Thyroid gland (tissue), 4 donors: ENCODE data around the gene ACLY. TPM values are rescaled to one million over a fixed set of nuclear protein-coding genes. Genes with fewer than 3 reads are reported as not detected.
"Not testable (repeated sequence)": the region's sequence is repeated elsewhere in the genome, so short reads cannot be mapped to it uniquely, and the experiment has no call there.

Experiments
- DNase-seq, 2 donors: peaks; one replicate each; pipeline ENCODE4 v3.0.0-alpha.2; 2019
- H3K27ac ChIP-seq, 3 donors: fragments of 200-600 bp; sonication (generic); 1 replicate in 2 of 3; 2 replicates in 1 of 3; pipeline ENCODE4 v1.5.1; 2016 to 2019; ENCODE audit warnings: mild to moderate bottlenecking in 1 of 3, moderate library complexity in 1 of 3
- H3K27me3 ChIP-seq: fragments of 200-600 bp; sonication (generic); one replicate; pipeline ENCODE4 v1.5.1; 2019
- H3K36me3 ChIP-seq, 2 donors: fragments of 200-600 bp; sonication (generic); one replicate each; pipeline ENCODE4 v1.5.1; 2016 to 2019
- H3K4me1 ChIP-seq, 2 donors: fragments of 200-600 bp; sonication (generic); one replicate each; pipeline ENCODE4 v1.5.1; 2017 to 2019
- H3K4me3 ChIP-seq, 3 donors: fragments of 200-600 bp; sonication (generic); replicated peaks in 1 of 3; 1 replicate in 2 of 3; 2 replicates in 1 of 3; pipeline ENCODE4 v1.5.1; 2016; ENCODE audit warnings: mild to moderate bottlenecking in 1 of 3
- H3K9me3 ChIP-seq: fragments of 200-600 bp; sonication (generic); one replicate; pipeline ENCODE4 v1.5.1; 2017
- POLR2A ChIP-seq, 2 donors: fragments of 450-650 bp; IDR thresholded peaks; one replicate each; pipeline ENCODE4 v1.6.1; 2017; ENCODE audit warnings: antibody characterized with exemption in 2 of 2, mild to moderate bottlenecking in 2 of 2, moderate library complexity in 1 of 2
- WGBS, 2 donors: methylation state at CpG; one replicate each; pipeline ENCODE4 v1.1.5; 2017; 5-methylcytosine and 5-hydroxymethylcytosine counted together
- intact Hi-C: fragments of 100-400 bp; cut with DNase I; formaldehyde crosslinking; loops from one replicate; pipeline ENCODE4 v1.15.1; 2023
- total RNA-seq, 4 donors: library from RNA; depleted of rRNA; stranded (reverse); fragments of >200 nt; gene quantifications; one replicate each; pipeline ENCODE4 v1.2.3, GENCODE V29; 2016
- TF ChIP-seq, protein P1 (sequence below), 6 experiments: fragments of 200-600 bp in 3 of 6; fragments of 450-650 bp in 3 of 6; sonication (generic) in 3 of 6; IDR thresholded peaks; one replicate each; pipeline ENCODE4 v1.5.1; 2016 to 2019; ENCODE audit warnings: antibody characterized with exemption in 6 of 6, mild to moderate bottlenecking in 2 of 6, inconsistent platforms in 1 of 6, moderate library complexity in 1 of 6

ACLY gene
- total RNA-seq, 4 donors from 2014 or later, result 62.6 to 85.2 (median 78.8) TPM

DNA sequence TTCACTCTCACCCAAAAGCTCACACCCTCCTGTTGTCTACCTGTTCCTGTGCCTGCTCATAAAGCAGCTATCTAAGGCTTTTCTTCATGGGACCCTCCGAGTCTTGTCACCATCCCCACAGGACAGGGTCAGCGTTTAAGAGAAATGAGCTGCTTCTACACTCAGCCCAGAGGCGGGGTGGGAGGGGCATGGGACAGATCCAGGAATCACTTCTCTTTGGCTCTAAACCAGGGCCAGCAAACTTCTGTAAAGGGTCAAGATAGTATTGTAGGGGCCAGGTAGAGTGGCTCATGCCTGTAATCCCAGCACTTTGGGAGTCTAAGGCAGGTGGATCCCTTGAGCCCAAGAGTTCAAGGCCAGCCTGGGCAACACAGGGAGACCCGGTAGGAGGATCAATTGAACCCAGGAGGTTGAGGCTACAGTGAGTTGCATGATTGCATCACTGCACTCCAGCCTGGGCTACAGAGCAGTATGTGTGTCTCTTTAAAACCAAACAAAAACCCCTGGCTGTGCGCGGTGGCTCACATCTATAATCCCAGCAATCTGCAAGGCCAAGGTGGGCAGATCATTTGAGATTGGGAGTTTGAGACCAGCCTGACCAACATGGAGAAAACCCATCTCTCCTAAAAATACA, 30.3 kb downstream of the ACLY start:
- Histone ChIP-seq H3K27me3 (no peaks in the 10 kb centered on the region), H3K4me3 (no peak overlapping the region), H3K27ac (no peak overlapping the region), H3K9me3 (no peaks in the 10 kb centered on the region), H3K4me1 (no peaks in the 10 kb centered on the region), H3K36me3 (peaks cover 66 to 85% of the 10 kb centered on the region in 2 donors)
- 88 to 93% methylated on average over 5 to 6 of the region's 6 CpGs for WGBS, 2 donors
- intact Hi-C loops, result loop anchor here (10.0 kb wide), 1 partner anchor 154 kb away; the partner anchor contains the start of gene HAP1
- TF ChIP-seq POLR2A (IDR thresholded peaks at IDR 0.05), result no peak
- TF ChIP-seq, protein P1, sequence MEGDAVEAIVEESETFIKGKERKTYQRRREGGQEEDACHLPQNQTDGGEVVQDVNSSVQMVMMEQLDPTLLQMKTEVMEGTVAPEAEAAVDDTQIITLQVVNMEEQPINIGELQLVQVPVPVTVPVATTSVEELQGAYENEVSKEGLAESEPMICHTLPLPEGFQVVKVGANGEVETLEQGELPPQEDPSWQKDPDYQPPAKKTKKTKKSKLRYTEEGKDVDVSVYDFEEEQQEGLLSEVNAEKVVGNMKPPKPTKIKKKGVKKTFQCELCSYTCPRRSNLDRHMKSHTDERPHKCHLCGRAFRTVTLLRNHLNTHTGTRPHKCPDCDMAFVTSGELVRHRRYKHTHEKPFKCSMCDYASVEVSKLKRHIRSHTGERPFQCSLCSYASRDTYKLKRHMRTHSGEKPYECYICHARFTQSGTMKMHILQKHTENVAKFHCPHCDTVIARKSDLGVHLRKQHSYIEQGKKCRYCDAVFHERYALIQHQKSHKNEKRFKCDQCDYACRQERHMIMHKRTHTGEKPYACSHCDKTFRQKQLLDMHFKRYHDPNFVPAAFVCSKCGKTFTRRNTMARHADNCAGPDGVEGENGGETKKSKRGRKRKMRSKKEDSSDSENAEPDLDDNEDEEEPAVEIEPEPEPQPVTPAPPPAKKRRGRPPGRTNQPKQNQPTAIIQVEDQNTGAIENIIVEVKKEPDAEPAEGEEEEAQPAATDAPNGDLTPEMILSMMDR (IDR thresholded peaks at IDR 0.05), result no peak
- no peak for DNase-seq

DNA sequence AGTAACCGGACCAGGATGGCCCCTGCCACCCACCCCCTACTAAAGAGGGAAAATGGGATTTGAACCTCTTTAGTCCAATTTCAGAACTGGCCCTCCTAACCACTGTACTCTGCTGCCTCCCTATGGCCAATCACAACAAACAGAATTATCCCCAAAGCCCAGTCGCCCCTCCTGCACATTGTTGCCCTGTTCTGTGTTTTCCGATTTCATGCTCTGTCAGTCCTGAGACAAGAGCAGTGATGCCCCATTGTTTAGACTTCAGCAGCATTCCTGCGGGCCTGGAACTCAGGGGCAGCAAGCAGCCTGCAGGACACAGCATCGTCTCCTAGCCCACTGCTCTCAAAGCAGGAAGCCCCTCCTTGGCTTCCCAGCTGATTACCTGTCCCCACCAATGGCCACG, 33.0 kb downstream of the ACLY start:
- intact Hi-C loops, result loop anchor here (10.0 kb wide), 1 partner anchor 151 kb away; the partner anchor contains the start of gene HAP1
- 74 to 77% methylated on average over 5 to 6 of the region's 6 CpGs for WGBS, 2 donors
- Histone ChIP-seq H3K4me3 (no peak overlapping the region), H3K9me3 (no peaks in the 10 kb centered on the region), H3K36me3 (peaks cover 45 to 69% of the 10 kb centered on the region in 2 donors), H3K4me1 (peaks cover 8% of the 10 kb centered on the region in 2 donors), H3K27ac (no peak overlapping the region), H3K27me3 (no peaks in the 10 kb centered on the region)
- DNase-seq, result no peak
- no peak for TF ChIP-seq POLR2A (IDR thresholded peaks at IDR 0.05)
- TF ChIP-seq, protein P1 (IDR thresholded peaks at IDR 0.05), result peak in 4 of 6 experiments; percentile 29 to 56 (median 42)

DNA sequence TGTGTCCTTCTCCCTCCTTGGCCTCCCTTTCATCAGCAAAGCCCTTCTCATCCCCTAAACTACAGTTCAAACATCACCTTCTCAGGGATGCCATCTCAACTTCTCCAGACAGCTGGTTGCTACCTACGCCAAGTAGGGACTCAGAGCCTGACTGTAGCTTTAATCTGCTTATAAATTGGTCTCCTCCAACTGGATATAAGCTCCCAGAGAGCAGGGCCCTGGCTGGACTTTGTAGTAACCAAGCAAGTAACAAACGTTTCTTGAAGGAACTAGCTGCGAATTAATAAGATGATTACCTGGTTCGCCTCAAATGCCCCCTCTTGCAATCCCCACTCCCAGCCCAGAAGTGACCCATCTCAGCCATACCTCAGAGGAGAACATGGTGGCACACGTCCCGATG, 36.0 kb downstream of the ACLY start:
- intact Hi-C loops, result loop anchor here (10.0 kb wide), 1 partner anchor 148 kb away; the partner anchor contains the start of gene HAP1
- TF ChIP-seq, protein P1 (IDR thresholded peaks at IDR 0.05), result no peak
- TF ChIP-seq POLR2A (IDR thresholded peaks at IDR 0.05), result no peak
- no peak for DNase-seq
- 89 to 93% methylated on average over 6 of the region's 6 CpGs for WGBS, 2 donors
- Histone ChIP-seq H3K4me3 (no peak overlapping the region), H3K9me3 (no peaks in the 10 kb centered on the region), H3K36me3 (peaks cover 52 to 68% of the 10 kb centered on the region in 2 donors), H3K27ac (no peak overlapping the region), H3K4me1 (peaks cover 9% of the 10 kb centered on the region in 2 donors), H3K27me3 (no peaks in the 10 kb centered on the region)

DNA sequence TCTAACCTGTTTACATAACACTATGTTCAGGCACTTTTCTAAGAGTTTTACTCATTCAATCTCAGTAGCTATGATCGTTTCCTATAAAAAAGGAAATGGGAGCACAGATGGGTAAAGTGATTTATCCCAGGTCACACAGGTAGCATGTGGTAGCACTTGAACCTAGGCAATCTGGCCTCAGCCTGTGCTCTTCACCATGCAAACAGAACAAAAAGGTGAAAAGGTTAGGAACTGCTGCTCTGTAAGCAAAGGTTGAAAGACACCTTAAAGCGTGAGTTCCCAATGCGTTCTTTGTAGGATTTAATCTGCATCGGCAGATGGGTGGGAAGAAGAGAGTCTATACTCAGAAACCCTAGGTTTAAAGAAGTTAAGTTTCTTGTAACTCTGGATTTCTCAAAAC, 38.6 kb downstream of the ACLY start:
- peaks cover 9% of the 10 kb centered on the region in 2 donors for H3K4me1 ChIP-seq
- H3K36me3 ChIP-seq, result peaks cover 36 to 51% of the 10 kb centered on the region in 2 donors
- TF ChIP-seq, protein P1 (IDR thresholded peaks at IDR 0.05), result no peak
- no peak for TF ChIP-seq POLR2A (IDR thresholded peaks at IDR 0.05)
- H3K4me3 ChIP-seq, result no peak overlapping the region
- DNase-seq, result no peak
- intact Hi-C loops, result loop anchor here (10.0 kb wide), 1 partner anchor 145 kb away; the partner anchor contains the start of gene HAP1
- no peaks in the 10 kb centered on the region for H3K9me3 ChIP-seq
- H3K27me3 ChIP-seq, result no peaks in the 10 kb centered on the region
- WGBS, 2 donors, result 92 to 95% methylated on average over 4 of the region's 4 CpGs
- no peak overlapping the region for H3K27ac ChIP-seq

DNA sequence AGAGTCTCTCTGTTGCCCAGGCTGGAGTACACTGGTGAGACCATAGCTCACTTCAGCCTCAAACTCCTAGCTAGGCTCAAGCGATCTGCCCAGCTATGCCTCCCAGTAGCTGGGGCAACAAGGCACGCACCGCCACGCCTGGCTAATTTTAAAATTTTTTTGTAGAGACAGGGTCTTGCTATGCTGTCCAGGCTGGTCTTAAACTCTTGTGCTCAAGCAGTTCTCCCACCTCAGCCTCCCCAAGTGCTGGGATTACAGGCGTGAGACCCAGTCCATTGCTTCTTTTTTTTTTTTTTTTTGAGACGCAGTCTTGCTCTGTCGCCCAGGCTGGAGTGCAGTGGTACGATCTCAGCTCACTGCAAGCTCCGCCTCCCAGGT, 44.5 kb downstream of the ACLY start:
- H3K4me3 ChIP-seq, intact Hi-C loops, H3K27me3 ChIP-seq, DNase-seq, H3K4me1 ChIP-seq, H3K27ac ChIP-seq, H3K9me3 ChIP-seq: not testable (repeated sequence)
- WGBS, 2 donors, result 97 to 98% methylated on average over 9 of the region's 9 CpGs
- H3K36me3 ChIP-seq, result peaks cover 28 to 35% of the 10 kb centered on the region in 2 donors
